ENCODE results near the gene CYP24A1.

CYP24A1 gene

GRCh38 chr20:54152227-54153040 lies 21.4 kb downstream of the CYP24A1 start:
- DNase-seq: no peak
- Mint-ChIP-seq H3K4me3 (no peak overlapping the region), H3K27ac (no peak overlapping the region), H3K9me3 (no peaks in the 10 kb centered on the region), H3K27me3 (peaks cover 16% of the 10 kb centered on the region), H3K4me1 (no peaks in the 10 kb centered on the region), H3K36me3 (no peaks in the 10 kb centered on the region)
- CTCF ChIA-PET: no interaction called here

GRCh38 chr20:54151511-54152226 lies 22.1 kb downstream of the CYP24A1 start:
- DNase-seq: no peak
- peaks cover 10% of the 10 kb centered on the region for H3K27me3 Mint-ChIP-seq
- no peaks in the 10 kb centered on the region for H3K36me3 Mint-ChIP-seq
- H3K4me3 Mint-ChIP-seq: no peak overlapping the region
- CTCF ChIA-PET: no interaction called here
- H3K9me3 Mint-ChIP-seq: no peaks in the 10 kb centered on the region
- no peaks in the 10 kb centered on the region for H3K4me1 Mint-ChIP-seq
- no peak overlapping the region for H3K27ac Mint-ChIP-seq

GRCh38 chr20:54151075-54151439 lies 22.7 kb downstream of the CYP24A1 start:
- Mint-ChIP-seq H3K36me3 (no peaks in the 10 kb centered on the region), H3K27me3 (peaks cover 10% of the 10 kb centered on the region), H3K9me3 (no peaks in the 10 kb centered on the region), H3K4me3 (no peak overlapping the region), H3K27ac (no peak overlapping the region), H3K4me1 (no peaks in the 10 kb centered on the region)
- CTCF ChIA-PET: no interaction called here
- no peak for DNase-seq

- Mint-ChIP-seq H3K27me3 (peaks cover 10% of the 10 kb centered on the region), H3K4me1 (no peaks in the 10 kb centered on the region), H3K27ac (no peak overlapping the region), H3K9me3 (no peaks in the 10 kb centered on the region), H3K4me3 (no peak overlapping the region), H3K36me3 (no peaks in the 10 kb centered on the region)
- CTCF ChIA-PET: no interaction called here
- no peak for DNase-seq
Measured at GRCh38 chr20:54149765-54150264, 24.0 kb downstream of the CYP24A1 start.

GRCh38 chr20:54148947-54149764 lies 24.6 kb downstream of the CYP24A1 start:
- no peaks in the 10 kb centered on the region for H3K4me1 Mint-ChIP-seq
- H3K27me3 Mint-ChIP-seq: peaks cover 11% of the 10 kb centered on the region
- DNase-seq: no peak
- H3K36me3 Mint-ChIP-seq: no peaks in the 10 kb centered on the region
- CTCF ChIA-PET: interaction anchor here (0.7 kb wide), 1 partner anchor 10 kb away, joined by 3 read pairs; no protein-coding TSS in a partner anchor
- no peak overlapping the region for H3K4me3 Mint-ChIP-seq
- H3K27ac Mint-ChIP-seq: no peak overlapping the region
- no peaks in the 10 kb centered on the region for H3K9me3 Mint-ChIP-seq

GRCh38 chr20:54146672-54147071 lies 27.1 kb downstream of the CYP24A1 start:
- CTCF ChIA-PET: interaction anchor here (1.1 kb wide), 1 partner anchor 38 kb away, joined by 4 read pairs; no protein-coding TSS in a partner anchor
- no peaks in the 10 kb centered on the region for H3K9me3 Mint-ChIP-seq

GRCh38 chr20:54144847-54145414 lies 28.9 kb downstream of the CYP24A1 start:
- H3K27ac Mint-ChIP-seq: no peak overlapping the region
- no peak for DNase-seq
- H3K9me3 Mint-ChIP-seq: no peaks in the 10 kb centered on the region
- peaks cover 9% of the 10 kb centered on the region for H3K27me3 Mint-ChIP-seq
- no peaks in the 10 kb centered on the region for H3K36me3 Mint-ChIP-seq
- no peak overlapping the region for H3K4me3 Mint-ChIP-seq
- CTCF ChIA-PET: no interaction called here
- H3K4me1 Mint-ChIP-seq: no peaks in the 10 kb centered on the region

More at GRCh38 chr20:54146672-54147071, 27.1 kb downstream of the CYP24A1 start:
- Mint-ChIP-seq H3K36me3 (no peaks in the 10 kb centered on the region), H3K27me3 (peaks cover 5% of the 10 kb centered on the region), H3K4me1 (no peaks in the 10 kb centered on the region), H3K4me3 (no peak overlapping the region), H3K27ac (no peak overlapping the region)
- no peak for DNase-seq

GRCh38 chr20:54140927-54141566 lies 32.7 kb downstream of the CYP24A1 start:
- no peak overlapping the region for H3K27ac Mint-ChIP-seq

GRCh38 chr20:54140486-54140885 lies 33.3 kb downstream of the CYP24A1 start:
- CTCF ChIA-PET: no interaction called here
- H3K4me1 Mint-ChIP-seq: no peaks in the 10 kb centered on the region
- DNase-seq: no peak
- H3K27me3 Mint-ChIP-seq: peaks cover 9% of the 10 kb centered on the region
- no peaks in the 10 kb centered on the region for H3K9me3 Mint-ChIP-seq
- H3K27ac Mint-ChIP-seq: no peak overlapping the region
- no peaks in the 10 kb centered on the region for H3K36me3 Mint-ChIP-seq
- no peak overlapping the region for H3K4me3 Mint-ChIP-seq

More at GRCh38 chr20:54140927-54141566, 32.7 kb downstream of the CYP24A1 start:
- Mint-ChIP-seq H3K4me3 (no peak overlapping the region), H3K27me3 (peaks cover 9% of the 10 kb centered on the region), H3K9me3 (no peaks in the 10 kb centered on the region), H3K4me1 (no peaks in the 10 kb centered on the region), H3K36me3 (no peaks in the 10 kb centered on the region)
- CTCF ChIA-PET: no interaction called here
- no peak for DNase-seq

- Mint-ChIP-seq H3K27me3 (peaks cover 9% of the 10 kb centered on the region), H3K9me3 (no peaks in the 10 kb centered on the region), H3K4me1 (no peaks in the 10 kb centered on the region), H3K36me3 (no peaks in the 10 kb centered on the region), H3K4me3 (no peak overlapping the region), H3K27ac (no peak overlapping the region)
- DNase-seq: no peak
- CTCF ChIA-PET: no interaction called here
Measured at GRCh38 chr20:54140067-54140466, 33.7 kb downstream of the CYP24A1 start.

- no peak for DNase-seq
- H3K27me3 Mint-ChIP-seq: peaks cover 8% of the 10 kb centered on the region
- CTCF ChIA-PET: interaction anchor here (0.6 kb wide), 1 partner anchor 10 kb away, joined by 3 read pairs; no protein-coding TSS in a partner anchor
- no peak overlapping the region for H3K27ac Mint-ChIP-seq
- no peaks in the 10 kb centered on the region for H3K36me3 Mint-ChIP-seq
- H3K9me3 Mint-ChIP-seq: no peaks in the 10 kb centered on the region
- no peaks in the 10 kb centered on the region for H3K4me1 Mint-ChIP-seq
- no peak overlapping the region for H3K4me3 Mint-ChIP-seq
Measured at GRCh38 chr20:54139188-54139587, 34.6 kb downstream of the CYP24A1 start.

- Mint-ChIP-seq H3K9me3 (no peaks in the 10 kb centered on the region), H3K27ac (no peak overlapping the region)
- CTCF ChIA-PET: no interaction called here
Measured at GRCh38 chr20:54138427-54138826, 35.4 kb downstream of the CYP24A1 start.

GRCh38 chr20:54137115-54137514 lies 36.7 kb downstream of the CYP24A1 start:
- CTCF ChIA-PET: interaction anchor here (1.0 kb wide), 1 partner anchor 12 kb away, joined by 3 read pairs; no protein-coding TSS in a partner anchor
- Mint-ChIP-seq H3K4me3 (no peak overlapping the region), H3K27ac (no peak overlapping the region), H3K4me1 (no peaks in the 10 kb centered on the region), H3K9me3 (no peaks in the 10 kb centered on the region), H3K36me3 (no peaks in the 10 kb centered on the region), H3K27me3 (peaks cover 5% of the 10 kb centered on the region)
- no peak for DNase-seq

More at GRCh38 chr20:54138427-54138826, 35.4 kb downstream of the CYP24A1 start:
- Mint-ChIP-seq H3K27me3 (peaks cover 5% of the 10 kb centered on the region), H3K36me3 (no peaks in the 10 kb centered on the region), H3K4me1 (no peaks in the 10 kb centered on the region), H3K4me3 (no peak overlapping the region)
- no peak for DNase-seq

All from activated naive CD4-positive, alpha-beta T cell treated with anti-CD3 and anti-CD28 coated beads, Interleukin-2, amount 10 ng/mL, durations not matched to agents 7 days and 5 days (primary cell).